Hepatocyte (in vitro differentiated cells): ENCODE results near the gene ZNF300. TPM values are rescaled to one million over a fixed set of nuclear protein-coding genes. Genes with fewer than 3 reads are reported as not detected.
A peak's percentile ranks its signal among the peaks of the same experiment; 100 is the strongest.

Experiments used
- DNase-seq: peaks from one replicate; pipeline ENCODE4 v3.0.0-alpha.2; 2016; ENCODE audit warnings: low spot score
- H2AFZ ChIP-seq: fragments of 200-600 bp; sonication (generic); 2 replicates; pipeline ENCODE4 v1.6.0; 2016; ENCODE audit warnings: antibody characterized with exemption, mild to moderate bottlenecking
- H3K27ac ChIP-seq: fragments of 200-600 bp; sonication (generic); 2 replicates; pipeline ENCODE4 v1.5.1; 2016; ENCODE audit warnings: mild to moderate bottlenecking
- H3K27me3 ChIP-seq: fragments of 200-600 bp; sonication (generic); 2 replicates; pipeline ENCODE4 v1.6.1; 2016
- H3K36me3 ChIP-seq: fragments of 200-600 bp; sonication (generic); replicated peaks from 2 replicates; pipeline ENCODE4 v1.5.1; 2016; ENCODE audit warnings: low read depth; ENCODE audit not compliant: insufficient read depth
- H3K4me1 ChIP-seq: fragments of 200-600 bp; sonication (generic); 2 replicates; pipeline ENCODE4 v1.5.1; 2016; ENCODE audit warnings: mild to moderate bottlenecking, moderate library complexity; ENCODE audit not compliant: insufficient read depth
- H3K4me2 ChIP-seq: fragments of 200-600 bp; sonication (generic); 2 replicates; pipeline ENCODE4 v1.6.0; 2016
- H3K4me3 ChIP-seq: fragments of 200-600 bp; sonication (generic); 2 replicates; pipeline ENCODE4 v1.5.1; 2016; ENCODE audit warnings: mild to moderate bottlenecking
- H3K79me2 ChIP-seq: fragments of 200-600 bp; sonication (generic); 2 replicates; pipeline ENCODE4 v1.6.0; 2017; ENCODE audit warnings: mild to moderate bottlenecking
- H3K9me2 ChIP-seq: fragments of 200-600 bp; sonication (generic); replicated peaks from 2 replicates; pipeline ENCODE4 v1.6.0; 2017; ENCODE audit warnings: mild to moderate bottlenecking; ENCODE audit not compliant: insufficient read depth
- H3K9me3 ChIP-seq: fragments of 200-600 bp; sonication (generic); 2 replicates; pipeline ENCODE4 v1.5.1; 2016; ENCODE audit warnings: low read depth, mild to moderate bottlenecking
- H4K20me1 ChIP-seq: fragments of 200-600 bp; sonication (generic); 2 replicates; pipeline ENCODE4 v1.6.0; 2016; ENCODE audit warnings: mild to moderate bottlenecking; ENCODE audit not compliant: insufficient read depth, poor library complexity, severe bottlenecking
- EZH2 ChIP-seq: fragments of 200-600 bp; sonication (generic); IDR thresholded peaks from 2 replicates; pipeline ENCODE4 v1.6.1; 2016; ENCODE audit warnings: antibody characterized with exemption, mild to moderate bottlenecking, borderline replicate concordance
- EZH2phosphoT487 ChIP-seq: fragments of 200-600 bp; sonication (generic); IDR thresholded peaks from one replicate; pipeline ENCODE4 v1.6.1; 2018; ENCODE audit warnings: antibody characterized with exemption, mild to moderate bottlenecking, low read depth, moderate library complexity; ENCODE audit not compliant: unreplicated experiment, severe bottlenecking
- WGBS: methylation state at CpG from one replicate; pipeline ENCODE4 v1.1.6; 2016; ENCODE audit warnings: low lambda C conversion rate; ENCODE audit errors: missing lambda C conversion rate; 5-methylcytosine and 5-hydroxymethylcytosine counted together
- polyA plus RNA-seq: library from polyadenylated mRNA; unstranded; fragments of >200 nt; fragmentation: Nextera tagmentation; extraction: Ambion mirVana; gene quantifications from 2 replicates; pipeline ENCODE4 v1.2.1, GENCODE V29; 2016
- total RNA-seq: library from RNA; depleted of rRNA; stranded (reverse); fragments of >200 nt; gene quantifications from 2 replicates; pipeline ENCODE4 v1.2.3, GENCODE V29; 2014
- TF ChIP-seq, protein P1 (sequence below): fragments of 200-600 bp; sonication (generic); IDR thresholded peaks from 2 replicates; pipeline ENCODE4 v1.5.1; 2016; ENCODE audit warnings: antibody characterized with exemption, mild to moderate bottlenecking; ENCODE audit not compliant: poor library complexity

The ZNF300 gene
- total and polyA plus RNA-seq, 2 experiments from 2014 or later = 2.7 to 10.0 TPM

DNA sequence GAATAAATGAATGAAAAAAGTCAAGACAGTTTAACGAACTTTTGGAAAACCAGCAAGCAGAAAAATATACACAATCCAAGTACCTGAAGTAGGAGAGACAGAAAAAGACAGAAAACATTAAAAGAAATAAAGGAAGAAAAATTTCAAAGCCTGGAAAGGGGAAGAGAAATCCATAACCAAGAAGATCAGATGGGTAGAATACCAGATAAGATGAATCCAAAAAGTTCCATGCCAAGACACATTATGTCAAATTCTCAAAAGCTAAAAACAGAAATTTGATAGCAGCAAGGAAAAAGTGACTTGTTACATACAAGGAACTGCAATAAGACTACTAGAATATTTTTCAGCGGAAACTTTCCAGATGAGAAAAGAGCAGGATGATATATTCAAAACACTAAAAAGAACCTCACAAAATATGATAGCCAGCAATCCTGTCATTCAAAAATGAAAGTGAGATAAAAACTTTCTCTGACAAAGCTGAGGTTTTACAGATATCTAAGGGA lies 7.6 kb upstream of the ZNF300 start:
- Histone ChIP-seq H2AFZ (no peak overlapping the region), H3K4me3 (no peak overlapping the region), H3K36me3 (no peaks in the 10 kb centered on the region), H3K27me3 (no peaks in the 10 kb centered on the region), H4K20me1 (no peaks in the 10 kb centered on the region), H3K4me2 (no peak overlapping the region), H3K79me2 (no peaks in the 10 kb centered on the region), H3K27ac (no peak overlapping the region), H3K9me3 (no peaks in the 10 kb centered on the region), H3K9me2 (no peaks in the 10 kb centered on the region), H3K4me1 (no peaks in the 10 kb centered on the region)
- WGBS = 96% methylated on average over 2 of the region's 2 CpGs
- DNase-seq = no peak
- TF ChIP-seq, protein P1, sequence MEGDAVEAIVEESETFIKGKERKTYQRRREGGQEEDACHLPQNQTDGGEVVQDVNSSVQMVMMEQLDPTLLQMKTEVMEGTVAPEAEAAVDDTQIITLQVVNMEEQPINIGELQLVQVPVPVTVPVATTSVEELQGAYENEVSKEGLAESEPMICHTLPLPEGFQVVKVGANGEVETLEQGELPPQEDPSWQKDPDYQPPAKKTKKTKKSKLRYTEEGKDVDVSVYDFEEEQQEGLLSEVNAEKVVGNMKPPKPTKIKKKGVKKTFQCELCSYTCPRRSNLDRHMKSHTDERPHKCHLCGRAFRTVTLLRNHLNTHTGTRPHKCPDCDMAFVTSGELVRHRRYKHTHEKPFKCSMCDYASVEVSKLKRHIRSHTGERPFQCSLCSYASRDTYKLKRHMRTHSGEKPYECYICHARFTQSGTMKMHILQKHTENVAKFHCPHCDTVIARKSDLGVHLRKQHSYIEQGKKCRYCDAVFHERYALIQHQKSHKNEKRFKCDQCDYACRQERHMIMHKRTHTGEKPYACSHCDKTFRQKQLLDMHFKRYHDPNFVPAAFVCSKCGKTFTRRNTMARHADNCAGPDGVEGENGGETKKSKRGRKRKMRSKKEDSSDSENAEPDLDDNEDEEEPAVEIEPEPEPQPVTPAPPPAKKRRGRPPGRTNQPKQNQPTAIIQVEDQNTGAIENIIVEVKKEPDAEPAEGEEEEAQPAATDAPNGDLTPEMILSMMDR = no peak
- TF ChIP-seq EZH2 (no peak), EZH2phosphoT487 (no peak)

DNA sequence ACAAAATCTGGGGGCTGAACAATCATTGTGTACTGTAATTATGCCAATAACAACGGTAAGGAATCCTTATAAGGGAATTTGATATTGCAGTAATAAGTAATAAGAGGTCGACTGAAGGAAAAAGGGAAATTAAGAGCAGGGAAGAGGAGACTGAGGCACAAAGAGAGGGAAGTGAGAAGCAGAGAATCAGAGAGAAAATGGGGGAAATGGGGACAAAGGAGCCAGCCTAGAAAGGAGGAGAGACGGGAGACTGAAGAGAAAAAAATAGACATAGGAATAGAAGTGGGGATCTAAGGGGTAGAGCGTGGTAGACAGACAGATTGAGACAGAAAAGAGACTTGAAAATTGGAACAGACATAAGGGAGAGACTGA lies 518 bp upstream of the ZNF300 start:
- WGBS = 46% methylated on average over 4 of the region's 4 CpGs
- H2AFZ ChIP-seq = peak overlapping the region; percentile 69

DNA sequence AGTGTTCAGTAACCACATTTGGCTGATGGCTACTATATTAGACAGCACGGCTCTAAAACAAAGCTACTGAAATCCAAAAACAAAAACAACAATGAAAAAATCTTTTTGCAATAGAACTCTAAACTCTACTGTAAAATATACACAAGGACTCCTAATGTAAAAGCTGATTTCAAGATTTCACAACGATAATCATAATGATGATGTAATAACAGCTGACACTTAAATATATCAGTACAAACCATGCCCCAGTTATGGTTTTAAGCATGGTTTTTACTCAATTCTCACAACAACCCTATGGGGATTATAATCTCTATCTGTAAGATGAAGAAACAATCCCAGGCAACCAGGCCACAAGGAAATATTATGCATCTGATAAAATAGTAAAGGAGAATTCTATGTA lies 3.3 kb downstream of the ZNF300 start:
- peaks cover 16% of the 10 kb centered on the region for H3K9me3 ChIP-seq

More for the DNA sequence above, 518 bp upstream of the ZNF300 start:
- H3K4me1 ChIP-seq = no peaks in the 10 kb centered on the region
- no peaks in the 10 kb centered on the region for H3K79me2 ChIP-seq
- H3K9me3 ChIP-seq = peaks cover 12% of the 10 kb centered on the region
- H3K4me2 ChIP-seq = peak overlapping the region; percentile 73
- no peaks in the 10 kb centered on the region for H3K9me2 ChIP-seq
- H3K36me3 ChIP-seq = no peaks in the 10 kb centered on the region
- H3K4me3 ChIP-seq = peak overlapping the region; percentile 43
- TF ChIP-seq EZH2phosphoT487 = no peak
- TF ChIP-seq EZH2 = no peak
- TF ChIP-seq, protein P1 = no peak
- no peaks in the 10 kb centered on the region for H3K27me3 ChIP-seq
- H4K20me1 ChIP-seq = no peaks in the 10 kb centered on the region
- no peak for DNase-seq
- H3K27ac ChIP-seq = peak overlapping the region; percentile 96

DNA sequence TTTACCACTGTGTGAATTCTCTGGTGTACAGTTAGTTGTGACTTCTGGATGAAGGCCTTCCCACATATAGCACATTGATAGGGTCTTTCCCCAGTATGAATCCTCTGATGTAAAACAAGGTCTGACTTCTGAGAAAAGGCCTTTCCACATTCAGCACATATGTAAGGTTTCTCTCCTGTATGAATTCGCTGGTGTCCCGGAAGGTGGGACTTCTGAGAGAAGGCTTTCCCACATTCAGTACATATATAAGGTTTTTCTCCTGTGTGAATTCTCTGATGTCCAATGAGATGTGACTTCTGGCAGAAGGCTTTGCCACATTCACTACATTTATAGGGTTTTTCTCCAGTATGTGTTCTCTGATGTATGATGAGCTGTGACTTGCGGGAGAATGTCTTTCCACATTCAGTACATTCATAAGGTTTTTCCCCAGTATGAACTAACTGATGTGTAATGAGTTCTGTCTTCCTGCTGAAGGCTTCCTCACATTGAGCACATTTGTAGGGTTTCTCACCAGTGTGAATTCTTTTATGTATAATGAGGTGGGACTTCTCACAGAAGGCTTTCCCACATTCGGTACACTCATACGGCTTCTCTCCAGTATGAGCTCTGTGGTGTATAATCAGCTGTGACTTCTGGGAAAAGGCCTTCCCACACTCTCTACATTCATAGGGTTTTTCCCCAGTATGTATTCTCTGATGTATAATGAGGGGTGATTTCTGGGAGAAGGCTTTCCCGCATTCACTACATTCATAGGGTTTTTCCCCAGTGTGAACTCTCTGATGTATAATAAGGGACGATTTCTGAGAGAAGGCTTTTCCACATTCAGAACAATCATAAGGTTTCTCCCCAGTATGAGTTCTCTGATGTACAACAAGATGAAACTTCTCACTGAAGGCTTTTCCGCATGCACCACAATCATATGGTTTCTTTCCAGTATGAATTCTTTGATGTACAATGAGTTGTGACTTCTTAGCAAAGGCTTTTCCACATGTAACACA lies 9.1 kb downstream of the ZNF300 start:
- H3K4me3 ChIP-seq = no peak overlapping the region
- no peak for TF ChIP-seq EZH2
- DNase-seq = no peak
- H3K9me2 ChIP-seq = no peaks in the 10 kb centered on the region
- no peak overlapping the region for H3K4me2 ChIP-seq
- no peaks in the 10 kb centered on the region for H3K79me2 ChIP-seq
- peaks cover 52% of the 10 kb centered on the region for H3K9me3 ChIP-seq
- no peaks in the 10 kb centered on the region for H3K27me3 ChIP-seq
- H3K27ac ChIP-seq = no peak overlapping the region
- H2AFZ ChIP-seq = no peak overlapping the region
- WGBS = 82% methylated on average over 8 of the region's 8 CpGs
- no peaks in the 10 kb centered on the region for H4K20me1 ChIP-seq
- H3K36me3 ChIP-seq = no peaks in the 10 kb centered on the region
- H3K4me1 ChIP-seq = no peaks in the 10 kb centered on the region

More for the DNA sequence above, 3.3 kb downstream of the ZNF300 start:
- no peak for DNase-seq
- no peaks in the 10 kb centered on the region for H4K20me1 ChIP-seq
- H3K79me2 ChIP-seq = no peaks in the 10 kb centered on the region
- H3K27ac ChIP-seq = no peak overlapping the region
- no peaks in the 10 kb centered on the region for H3K36me3 ChIP-seq
- H3K4me3 ChIP-seq = no peak overlapping the region
- no peaks in the 10 kb centered on the region for H3K4me1 ChIP-seq
- no peak overlapping the region for H3K4me2 ChIP-seq
- H3K27me3 ChIP-seq = no peaks in the 10 kb centered on the region
- TF ChIP-seq EZH2phosphoT487 = no peak
- no peak for TF ChIP-seq EZH2
- 91% methylated on average over 2 of the region's 2 CpGs for WGBS
- no peaks in the 10 kb centered on the region for H3K9me2 ChIP-seq
- no peak overlapping the region for H2AFZ ChIP-seq
